HT1080 (cell line): ENCODE data around the gene OGA. TPM values are rescaled to one million over a fixed set of nuclear protein-coding genes. Genes with fewer than 3 reads are reported as not detected.
"Not testable (repeated sequence)": the region's sequence is repeated elsewhere in the genome, so short reads cannot be mapped to it uniquely, and the experiment has no call there.

Experiments
- DNase-seq: peaks from one replicate; pipeline ENCODE4 v3.0.0-alpha.2; 2015; ENCODE audit warnings: low read depth
- total RNA-seq: library from RNA; depleted of rRNA; stranded (reverse); fragments of >200 nt; shearing (Covaris generic); gene quantifications from 2 replicates; pipeline ENCODE4 v1.2.3, GENCODE V29; 2014

The OGA gene
- total RNA-seq, 1 experiment from 2014 or later, result 42.5 TPM

DNA sequence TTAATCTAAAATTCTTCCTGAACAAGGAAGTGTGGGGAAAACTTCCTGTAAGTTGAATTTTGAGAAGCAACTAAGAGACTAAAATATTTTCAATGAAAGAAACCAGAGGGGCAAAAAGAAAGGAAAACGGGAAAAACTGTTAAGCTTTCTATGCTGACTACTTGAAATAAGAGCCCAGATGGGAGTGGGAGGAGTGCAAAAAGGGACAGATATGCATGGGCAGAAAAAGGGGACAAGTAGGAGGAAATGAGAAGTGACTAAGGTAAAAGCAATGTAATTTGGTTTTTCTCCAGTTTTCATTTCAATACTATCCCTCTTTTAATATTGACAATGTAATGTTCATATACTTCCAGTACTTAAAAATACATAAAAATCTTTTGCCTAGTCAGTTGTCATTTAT lies 11.1 kb downstream of the OGA start:
- DNase-seq, result no peak

- DNase-seq, result no peak
Observed at GRCh38 chr10:101803511-101803910, 14.7 kb downstream of the OGA start.

GRCh38 chr10:101797403-101798059 lies 20.7 kb downstream of the OGA start:
- DNase-seq, result no peak

- DNase-seq, result no peak
Observed at GRCh38 chr10:101793526-101793925, 24.7 kb downstream of the OGA start.

DNA sequence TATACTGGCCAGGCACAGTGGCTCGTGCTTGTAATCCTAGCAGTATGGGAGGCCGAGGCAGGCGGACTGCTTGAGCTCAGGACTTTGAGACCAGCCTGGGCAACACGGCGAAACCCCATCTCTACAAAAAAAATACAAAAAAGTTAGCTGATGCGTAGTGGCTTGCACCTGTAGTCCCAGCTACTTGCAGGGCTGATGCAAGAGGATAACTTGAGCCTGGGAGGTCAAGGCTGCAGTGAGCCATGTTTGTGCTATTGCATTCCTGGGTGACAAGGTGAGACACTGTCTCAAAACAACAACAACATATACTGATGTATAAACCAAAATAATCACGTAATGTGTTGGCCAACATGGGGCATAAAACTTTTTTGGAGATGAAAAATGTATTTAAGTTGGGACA lies 28.6 kb downstream of the OGA start:
- DNase-seq, result no peak

DNA sequence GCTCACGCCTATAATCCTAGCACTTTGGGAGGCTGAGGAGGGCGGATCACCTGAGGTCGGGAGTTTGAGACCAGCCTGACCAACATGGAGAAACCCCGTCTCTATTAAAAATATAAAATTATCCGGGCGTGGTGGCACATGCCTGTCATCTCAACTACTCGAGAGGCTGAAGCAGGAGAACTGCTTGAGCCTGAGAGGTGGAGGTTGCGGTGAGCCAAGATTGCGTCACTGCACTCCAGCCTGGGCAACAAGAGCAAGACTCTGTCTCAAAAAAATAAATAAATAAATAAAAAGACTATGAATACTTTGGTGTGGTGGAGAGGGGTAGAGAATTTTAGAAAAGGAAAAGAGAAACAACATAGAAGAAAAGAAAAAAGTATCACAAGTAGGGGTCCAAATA lies 29.0 kb downstream of the OGA start:
- not testable (repeated sequence) for DNase-seq

GRCh38 chr10:101785801-101786200 lies 32.4 kb downstream of the OGA start:
- no peak for DNase-seq

DNA sequence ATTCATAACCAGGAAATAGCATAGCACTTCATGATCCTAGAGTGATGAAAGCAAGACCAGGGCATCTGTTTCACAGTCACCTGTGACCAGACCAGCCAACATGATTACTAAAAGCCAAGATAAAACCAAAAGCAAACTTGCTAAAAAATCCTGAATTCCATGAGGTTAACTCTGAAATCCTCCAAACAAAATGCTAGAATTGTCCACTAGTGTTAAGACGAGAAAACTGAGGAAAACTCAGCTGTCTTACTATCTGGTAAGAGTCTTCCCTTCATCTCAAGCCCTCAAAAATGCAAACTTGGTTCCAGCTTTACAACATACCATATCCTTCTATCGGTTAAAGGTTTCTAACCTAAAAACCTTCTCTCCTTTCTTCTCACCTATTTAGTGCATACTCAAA lies 33.7 kb downstream of the OGA start:
- no peak for DNase-seq

DNA sequence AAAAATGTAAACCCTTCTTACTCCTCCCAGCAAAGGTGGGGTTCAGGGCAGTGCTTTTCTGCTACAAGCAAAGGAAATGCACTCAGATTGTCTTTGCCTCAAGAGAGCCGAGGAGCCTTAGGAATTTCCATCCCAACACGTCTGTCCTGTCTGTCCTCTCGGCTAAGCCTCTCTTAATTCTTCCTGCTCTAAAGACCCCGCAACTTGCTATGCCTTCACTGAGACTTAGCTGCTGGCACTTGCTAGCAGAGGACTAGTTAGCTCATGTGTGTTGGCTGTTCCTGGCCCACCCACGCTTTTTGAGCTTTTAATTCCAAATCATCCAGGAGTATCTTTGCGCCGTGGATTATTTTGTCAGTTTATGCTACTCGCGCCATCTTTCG lies 34.5 kb downstream of the OGA start:
- no peak for DNase-seq

DNA sequence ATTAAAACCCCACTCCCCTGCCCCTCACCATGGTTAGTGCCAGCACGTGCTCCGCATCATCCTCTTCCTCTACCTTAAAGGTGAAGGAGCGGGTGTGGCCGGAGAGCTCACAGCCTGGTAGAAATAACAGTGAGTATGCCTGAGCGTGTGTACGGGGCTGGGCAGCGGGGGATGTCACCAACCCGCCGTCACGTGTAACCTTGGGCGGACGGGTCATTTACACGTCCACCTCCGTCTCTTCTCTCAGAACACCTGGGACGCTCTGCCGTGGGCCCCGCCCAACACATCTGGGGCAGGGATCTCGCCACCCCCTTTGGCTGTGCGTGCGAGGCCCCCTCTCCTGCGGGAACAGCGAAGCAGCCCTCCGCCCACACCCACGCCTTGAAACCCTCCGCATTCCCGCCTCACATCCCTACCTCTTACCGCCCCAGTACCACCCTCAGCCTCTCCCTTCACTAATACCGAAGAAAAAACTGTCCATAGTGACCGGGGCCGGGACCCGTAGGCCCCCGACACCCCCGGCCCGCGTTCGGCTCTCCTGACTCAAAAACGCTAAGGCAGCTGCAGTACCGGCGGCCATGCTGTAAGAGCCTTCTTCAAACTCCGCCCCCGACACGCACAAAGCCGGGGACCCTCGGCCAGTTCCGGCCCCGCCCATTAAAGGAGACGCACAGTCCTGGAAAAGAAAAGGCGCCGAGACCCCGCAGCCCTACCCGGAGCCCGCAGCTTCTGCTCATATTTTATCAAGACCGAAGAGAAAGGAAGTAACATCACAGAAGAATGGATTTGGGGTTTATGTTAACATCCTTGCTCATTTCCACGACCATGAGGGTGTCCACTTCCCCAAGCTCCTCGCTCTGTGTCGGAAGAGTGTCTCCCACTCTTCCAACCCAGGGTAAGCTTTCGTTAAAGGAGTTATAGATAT lies 35.2 kb downstream of the OGA start, which contains the start of gene NPM3:
NPM3 (minus strand) TSS at position 636 of the 925 bp plus-strand sequence; CDS start at position 580, 56 bp downstream.
- peak; percentile 73 for DNase-seq

GRCh38 chr10:101781984-101782810 lies 36.0 kb downstream of the OGA start:
- no peak for DNase-seq

GRCh38 chr10:101781655-101781983 lies 36.6 kb downstream of the OGA start:
- DNase-seq, result no peak

GRCh38 chr10:101780818-101781654 lies 37.2 kb downstream of the OGA start:
- peak; percentile 58 for DNase-seq

DNA sequence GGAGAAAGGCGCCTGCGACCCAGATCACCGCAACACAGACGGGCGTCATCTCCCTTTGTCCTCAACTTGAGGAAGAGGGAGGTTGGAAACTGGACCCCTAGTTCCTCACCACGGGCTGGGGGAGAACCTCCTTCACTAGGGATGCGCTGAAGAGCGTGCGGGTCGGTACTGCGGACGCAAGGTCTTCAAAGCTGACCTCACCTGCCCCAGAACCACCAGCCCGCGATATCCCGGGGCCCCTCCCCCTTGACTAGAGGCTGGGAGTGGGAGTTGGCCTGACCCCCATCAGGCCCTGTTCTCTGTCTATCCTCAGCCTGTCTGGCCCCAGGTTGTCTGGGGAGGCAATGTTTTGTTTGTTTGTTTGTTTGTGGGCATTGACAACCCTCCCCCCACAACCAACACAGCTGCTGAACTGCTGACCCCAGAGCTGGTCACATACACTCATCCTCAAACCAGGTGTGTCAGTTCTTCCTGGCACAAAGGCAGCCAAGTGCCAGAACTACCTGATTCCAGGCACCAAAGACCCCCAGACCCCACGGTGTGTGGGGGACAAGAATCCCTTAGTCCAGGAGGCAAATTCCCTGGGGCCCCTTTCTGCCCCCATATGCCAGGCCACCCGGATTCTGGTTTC lies 37.9 kb downstream of the OGA start:
- DNase-seq, result no peak

DNA sequence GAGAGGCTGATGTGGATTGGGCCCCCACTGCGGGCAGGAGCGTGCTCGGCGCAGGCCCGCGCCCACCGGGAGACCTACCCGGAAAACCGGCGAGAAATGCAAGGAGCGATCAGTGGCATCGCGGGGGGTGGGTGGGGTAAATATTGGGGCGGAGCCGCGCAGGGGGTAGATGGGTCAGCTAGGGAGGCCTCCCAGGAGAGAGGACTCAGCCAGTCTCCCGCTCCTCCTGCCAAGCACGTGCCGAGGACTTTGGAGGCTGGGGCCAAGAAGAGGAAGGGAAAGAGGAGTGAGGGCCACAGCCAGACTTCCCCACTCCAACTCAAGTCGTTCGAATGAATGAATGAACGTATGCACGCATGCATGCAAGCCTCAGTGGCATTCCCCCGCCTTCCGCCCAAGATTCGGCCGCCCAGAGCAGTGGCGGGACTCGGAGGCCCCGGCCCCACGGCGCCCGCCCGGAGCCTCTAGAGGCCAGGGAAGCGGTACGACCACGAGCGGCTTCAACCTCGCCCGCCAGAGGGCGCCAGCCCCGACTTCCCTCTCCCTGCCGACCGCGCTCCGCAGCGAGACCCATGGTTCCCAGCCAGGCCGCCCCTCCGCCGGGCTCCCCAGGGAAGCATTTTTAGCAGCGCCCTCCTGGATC lies 38.6 kb downstream of the OGA start:
- no peak for DNase-seq

- no peak for DNase-seq
Observed at GRCh38 chr10:101778781-101779543, 39.3 kb downstream of the OGA start.

- DNase-seq, result no peak
Observed at GRCh38 chr10:101778151-101778780, 40.0 kb downstream of the OGA start.

DNA sequence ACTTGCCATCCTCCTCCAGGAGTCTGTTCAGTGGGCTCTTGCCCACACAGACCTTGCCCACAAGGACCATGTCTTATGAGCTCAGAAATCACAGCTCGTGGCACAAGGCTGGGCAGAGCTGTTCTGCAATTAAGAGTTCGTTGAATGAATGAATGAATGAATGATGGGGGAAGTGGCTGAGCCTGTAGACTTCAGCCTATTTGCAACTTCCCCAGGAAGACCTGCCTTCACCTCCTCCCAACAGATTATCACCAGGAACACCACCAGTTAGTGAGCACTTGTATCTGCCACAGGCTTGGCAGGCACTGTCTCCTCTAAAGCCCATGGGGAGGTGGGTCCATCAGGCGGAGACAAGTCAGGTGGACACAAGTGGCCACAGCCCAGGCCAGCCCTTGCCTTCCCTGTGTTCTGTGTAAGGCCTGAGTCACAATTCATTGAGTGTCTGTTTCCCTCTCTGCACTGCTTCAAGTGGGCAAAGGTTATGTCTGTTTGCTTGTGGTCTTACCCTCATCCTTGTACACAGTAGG lies 40.6 kb downstream of the OGA start:
- DNase-seq, result peak; percentile 25
